ENCODE measurements around the gene USP17L15.
"Not testable (repeated sequence)": the region's sequence is repeated elsewhere in the genome, so short reads cannot be mapped to it uniquely, and the experiment has no call there.

GRCh38 chr4:9215105-9215504, 19.1 kb upstream of the USP17L15 start, which contains the start of gene USP17L11:
- TF ChIP-seq, protein P1, sequence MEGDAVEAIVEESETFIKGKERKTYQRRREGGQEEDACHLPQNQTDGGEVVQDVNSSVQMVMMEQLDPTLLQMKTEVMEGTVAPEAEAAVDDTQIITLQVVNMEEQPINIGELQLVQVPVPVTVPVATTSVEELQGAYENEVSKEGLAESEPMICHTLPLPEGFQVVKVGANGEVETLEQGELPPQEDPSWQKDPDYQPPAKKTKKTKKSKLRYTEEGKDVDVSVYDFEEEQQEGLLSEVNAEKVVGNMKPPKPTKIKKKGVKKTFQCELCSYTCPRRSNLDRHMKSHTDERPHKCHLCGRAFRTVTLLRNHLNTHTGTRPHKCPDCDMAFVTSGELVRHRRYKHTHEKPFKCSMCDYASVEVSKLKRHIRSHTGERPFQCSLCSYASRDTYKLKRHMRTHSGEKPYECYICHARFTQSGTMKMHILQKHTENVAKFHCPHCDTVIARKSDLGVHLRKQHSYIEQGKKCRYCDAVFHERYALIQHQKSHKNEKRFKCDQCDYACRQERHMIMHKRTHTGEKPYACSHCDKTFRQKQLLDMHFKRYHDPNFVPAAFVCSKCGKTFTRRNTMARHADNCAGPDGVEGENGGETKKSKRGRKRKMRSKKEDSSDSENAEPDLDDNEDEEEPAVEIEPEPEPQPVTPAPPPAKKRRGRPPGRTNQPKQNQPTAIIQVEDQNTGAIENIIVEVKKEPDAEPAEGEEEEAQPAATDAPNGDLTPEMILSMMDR (IDR thresholded peaks at IDR 0.05): not testable (repeated sequence)
- not testable (repeated sequence) for TF ChIP-seq POLR2A (IDR thresholded peaks at IDR 0.05)

Data from adrenal gland (tissue), 5 donors.